HG02588 (cell line): Measurements from ENCODE around the gene MUC5B.
"Not testable (repeated sequence)": the region's sequence is repeated elsewhere in the genome, so short reads cannot be mapped to it uniquely, and the experiment has no call there.

ENCODE experiments used
- ATAC-seq: cut with Tn5 transposase; IDR thresholded peaks from one replicate; pipeline ENCODE4 v1.9.1; 2021; ENCODE audit warnings: mild to moderate bottlenecking, moderate library complexity; ENCODE audit not compliant: unreplicated experiment

Gene MUC5B

DNA sequence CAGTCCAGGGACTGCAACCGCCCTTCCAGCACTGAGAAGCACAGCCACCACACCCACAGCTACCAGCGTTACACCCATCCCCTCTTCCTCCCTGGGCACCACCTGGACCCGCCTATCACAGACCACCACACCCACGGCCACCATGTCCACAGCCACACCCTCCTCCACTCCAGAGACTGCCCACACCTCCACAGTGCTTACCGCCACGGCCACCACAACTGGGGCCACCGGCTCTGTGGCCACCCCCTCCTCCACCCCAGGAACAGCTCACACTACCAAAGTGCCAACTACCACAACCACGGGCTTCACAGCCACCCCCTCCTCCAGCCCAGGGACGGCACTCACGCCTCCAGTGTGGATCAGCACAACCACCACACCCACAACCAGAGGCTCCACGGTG is 19.9 kb downstream of the MUC5B start:
- ATAC-seq = not testable (repeated sequence)

DNA sequence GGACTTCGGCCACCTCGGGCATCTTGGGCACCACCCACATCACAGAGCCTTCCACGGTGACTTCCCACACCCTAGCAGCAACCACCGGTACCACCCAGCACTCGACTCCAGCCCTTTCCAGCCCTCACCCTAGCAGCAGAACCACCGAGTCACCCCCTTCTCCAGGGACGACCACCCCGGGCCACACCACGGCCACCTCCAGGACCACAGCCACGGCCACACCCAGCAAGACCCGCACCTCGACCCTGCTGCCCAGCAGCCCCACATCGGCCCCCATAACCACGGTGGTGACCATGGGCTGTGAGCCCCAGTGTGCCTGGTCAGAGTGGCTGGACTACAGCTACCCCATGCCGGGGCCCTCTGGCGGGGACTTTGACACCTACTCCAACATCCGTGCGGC is 20.7 kb downstream of the MUC5B start:
- ATAC-seq = not testable (repeated sequence)

DNA sequence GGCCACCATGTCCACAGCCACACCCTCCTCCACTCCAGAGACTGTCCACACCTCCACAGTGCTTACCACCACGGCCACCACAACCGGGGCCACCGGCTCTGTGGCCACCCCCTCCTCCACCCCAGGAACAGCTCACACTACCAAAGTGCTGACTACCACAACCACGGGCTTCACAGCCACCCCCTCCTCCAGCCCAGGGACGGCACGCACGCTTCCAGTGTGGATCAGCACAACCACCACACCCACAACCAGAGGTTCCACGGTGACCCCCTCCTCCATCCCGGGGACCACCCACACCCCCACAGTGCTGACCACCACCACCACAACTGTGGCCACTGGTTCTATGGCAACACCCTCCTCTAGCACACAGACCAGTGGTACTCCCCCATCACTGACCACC is 21.7 kb downstream of the MUC5B start:
- ATAC-seq = not testable (repeated sequence)

DNA sequence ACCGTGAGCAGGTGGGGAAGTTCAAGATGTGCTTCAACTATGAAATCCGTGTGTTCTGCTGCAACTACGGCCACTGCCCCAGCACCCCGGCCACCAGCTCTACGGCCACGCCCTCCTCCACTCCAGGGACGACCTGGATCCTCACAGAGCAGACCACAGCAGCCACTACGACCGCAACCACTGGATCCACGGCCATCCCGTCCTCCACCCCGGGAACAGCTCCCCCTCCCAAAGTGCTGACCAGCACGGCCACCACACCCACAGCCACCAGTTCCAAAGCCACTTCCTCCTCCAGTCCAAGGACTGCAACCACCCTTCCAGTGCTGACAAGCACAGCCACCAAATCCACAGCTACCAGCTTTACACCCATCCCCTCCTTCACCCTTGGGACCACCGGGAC is 22.9 kb downstream of the MUC5B start:
- ATAC-seq = not testable (repeated sequence)

DNA sequence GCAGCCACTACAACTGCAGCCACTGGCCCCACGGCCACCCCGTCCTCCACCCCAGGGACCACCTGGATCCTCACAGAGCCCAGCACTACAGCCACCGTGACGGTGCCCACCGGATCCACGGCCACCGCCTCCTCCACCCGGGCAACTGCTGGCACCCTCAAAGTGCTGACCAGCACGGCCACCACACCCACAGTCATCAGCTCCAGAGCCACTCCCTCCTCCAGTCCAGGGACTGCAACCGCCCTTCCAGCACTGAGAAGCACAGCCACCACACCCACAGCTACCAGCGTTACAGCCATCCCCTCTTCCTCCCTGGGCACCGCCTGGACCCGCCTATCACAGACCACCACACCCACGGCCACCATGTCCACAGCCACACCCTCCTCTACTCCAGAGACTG is 23.4 kb downstream of the MUC5B start:
- not testable (repeated sequence) for ATAC-seq

DNA sequence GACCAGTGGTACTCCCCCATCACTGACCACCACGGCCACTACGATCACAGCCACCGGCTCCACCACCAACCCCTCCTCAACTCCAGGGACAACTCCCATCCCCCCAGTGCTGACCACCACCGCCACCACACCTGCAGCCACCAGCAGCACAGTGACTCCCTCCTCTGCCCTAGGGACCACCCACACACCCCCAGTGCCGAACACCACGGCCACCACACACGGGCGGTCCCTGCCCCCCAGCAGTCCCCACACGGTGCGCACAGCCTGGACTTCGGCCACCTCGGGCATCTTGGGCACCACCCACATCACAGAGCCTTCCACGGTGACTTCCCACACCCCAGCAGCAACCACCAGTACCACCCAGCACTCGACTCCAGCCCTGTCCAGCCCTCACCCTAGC is 24.2 kb downstream of the MUC5B start:
- ATAC-seq = not testable (repeated sequence)

DNA sequence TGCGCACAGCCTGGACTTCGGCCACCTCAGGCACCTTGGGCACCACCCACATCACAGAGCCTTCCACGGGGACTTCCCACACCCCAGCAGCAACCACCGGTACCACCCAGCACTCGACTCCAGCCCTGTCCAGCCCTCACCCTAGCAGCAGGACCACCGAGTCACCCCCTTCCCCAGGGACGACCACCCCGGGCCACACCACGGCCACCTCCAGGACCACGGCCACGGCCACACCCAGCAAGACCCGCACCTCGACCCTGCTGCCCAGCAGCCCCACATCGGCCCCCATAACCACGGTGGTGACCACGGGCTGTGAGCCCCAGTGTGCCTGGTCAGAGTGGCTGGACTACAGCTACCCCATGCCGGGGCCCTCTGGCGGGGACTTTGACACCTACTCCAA is 26.1 kb downstream of the MUC5B start:
- ATAC-seq = not testable (repeated sequence)

DNA sequence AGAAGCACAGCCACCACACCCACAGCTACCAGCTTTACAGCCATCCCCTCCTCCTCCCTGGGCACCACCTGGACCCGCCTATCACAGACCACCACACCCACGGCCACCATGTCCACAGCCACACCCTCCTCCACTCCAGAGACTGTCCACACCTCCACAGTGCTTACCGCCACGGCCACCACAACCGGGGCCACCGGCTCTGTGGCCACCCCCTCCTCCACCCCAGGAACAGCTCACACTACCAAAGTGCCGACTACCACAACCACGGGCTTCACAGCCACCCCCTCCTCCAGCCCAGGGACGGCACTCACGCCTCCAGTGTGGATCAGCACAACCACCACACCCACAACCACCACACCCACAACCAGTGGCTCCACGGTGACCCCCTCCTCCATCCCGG is 27.5 kb downstream of the MUC5B start:
- ATAC-seq = not testable (repeated sequence)

DNA sequence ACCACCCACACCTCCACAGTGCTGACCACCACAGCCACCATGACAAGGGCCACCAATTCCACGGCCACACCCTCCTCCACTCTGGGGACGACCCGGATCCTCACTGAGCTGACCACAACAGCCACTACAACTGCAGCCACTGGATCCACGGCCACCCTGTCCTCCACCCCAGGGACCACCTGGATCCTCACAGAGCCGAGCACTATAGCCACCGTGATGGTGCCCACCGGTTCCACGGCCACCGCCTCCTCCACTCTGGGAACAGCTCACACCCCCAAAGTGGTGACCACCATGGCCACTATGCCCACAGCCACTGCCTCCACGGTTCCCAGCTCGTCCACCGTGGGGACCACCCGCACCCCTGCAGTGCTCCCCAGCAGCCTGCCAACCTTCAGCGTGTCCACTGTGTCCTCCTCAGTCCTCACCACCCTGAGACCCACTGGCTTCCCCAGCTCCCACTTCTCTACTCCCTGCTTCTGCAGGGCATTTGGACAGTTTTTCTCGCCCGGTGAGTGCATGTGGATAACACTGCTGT is 28.4 kb downstream of the MUC5B start:
- no peak for ATAC-seq

DNA sequence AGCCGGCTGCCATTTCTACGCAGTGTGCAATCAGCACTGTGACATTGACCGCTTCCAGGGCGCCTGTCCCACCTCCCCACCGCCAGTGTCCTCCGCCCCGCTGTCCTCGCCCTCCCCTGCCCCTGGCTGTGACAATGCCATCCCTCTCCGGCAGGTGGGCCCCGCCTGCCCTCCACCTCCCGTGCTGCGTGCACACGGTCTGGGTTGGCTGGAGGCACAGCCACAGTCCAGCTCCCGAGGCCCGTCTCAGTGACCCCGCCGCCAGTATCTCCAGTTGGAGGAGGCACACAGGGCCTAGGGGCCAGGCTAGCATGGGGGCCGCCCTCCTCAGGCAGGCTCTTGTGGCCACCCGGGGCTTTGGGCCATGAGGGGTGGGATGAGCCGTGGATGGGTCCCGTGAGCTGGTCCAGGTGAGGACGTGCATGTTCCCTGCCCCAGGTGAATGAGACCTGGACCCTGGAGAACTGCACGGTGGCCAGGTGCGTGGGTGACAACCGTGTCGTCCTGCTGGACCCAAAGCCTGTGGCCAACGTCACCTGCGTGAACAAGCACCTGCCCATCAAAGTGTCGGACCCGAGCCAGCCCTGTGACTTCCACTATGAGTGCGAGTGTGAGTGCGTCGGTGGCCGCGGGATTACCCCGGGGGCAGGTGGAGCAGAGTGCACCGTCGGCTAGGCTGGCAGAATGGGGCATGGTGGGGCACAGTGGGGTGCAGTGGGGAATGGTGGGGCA is 29.7 kb downstream of the MUC5B start:
- no peak for ATAC-seq

DNA sequence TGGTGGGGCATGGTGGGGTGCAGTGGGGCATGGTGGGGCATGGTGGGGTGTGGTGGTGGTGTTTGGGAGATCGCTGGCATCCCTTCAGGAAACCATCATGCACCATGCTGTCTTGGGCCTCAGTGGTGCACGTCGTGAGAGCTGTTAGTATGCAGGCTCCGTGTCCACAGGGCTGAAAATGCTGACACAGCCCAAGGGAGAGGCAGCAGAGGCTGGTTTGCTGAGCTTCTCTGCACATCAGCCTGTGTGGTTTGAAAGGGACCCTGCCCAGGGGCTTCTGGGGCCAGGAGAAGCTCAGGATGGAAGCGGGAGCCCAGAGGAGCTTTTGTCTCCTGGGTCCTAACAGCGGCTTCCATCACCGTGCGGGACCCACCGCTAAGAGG is 30.2 kb downstream of the MUC5B start:
- no peak for ATAC-seq

DNA sequence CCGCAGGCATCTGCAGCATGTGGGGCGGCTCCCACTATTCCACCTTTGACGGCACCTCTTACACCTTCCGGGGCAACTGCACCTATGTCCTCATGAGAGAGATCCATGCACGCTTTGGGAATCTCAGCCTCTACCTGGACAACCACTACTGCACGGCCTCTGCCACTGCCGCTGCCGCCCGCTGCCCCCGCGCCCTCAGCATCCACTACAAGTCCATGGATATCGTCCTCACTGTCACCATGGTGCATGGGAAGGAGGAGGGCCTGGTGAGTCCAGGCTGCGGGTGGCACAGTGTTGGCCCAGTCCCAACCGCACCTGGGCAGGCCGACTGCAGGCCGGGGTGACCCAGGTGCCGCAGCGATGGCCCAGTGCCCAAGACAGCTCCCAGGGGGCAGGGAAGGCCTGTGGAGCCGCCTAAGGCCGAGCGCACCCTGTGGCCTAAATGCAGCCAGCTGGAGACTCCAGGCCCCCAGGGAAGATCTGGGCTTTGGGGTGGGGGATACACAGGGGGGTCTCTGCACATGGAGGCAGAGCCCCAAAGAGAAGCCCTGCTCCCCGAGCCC is 31.3 kb downstream of the MUC5B start:
- no peak for ATAC-seq

DNA sequence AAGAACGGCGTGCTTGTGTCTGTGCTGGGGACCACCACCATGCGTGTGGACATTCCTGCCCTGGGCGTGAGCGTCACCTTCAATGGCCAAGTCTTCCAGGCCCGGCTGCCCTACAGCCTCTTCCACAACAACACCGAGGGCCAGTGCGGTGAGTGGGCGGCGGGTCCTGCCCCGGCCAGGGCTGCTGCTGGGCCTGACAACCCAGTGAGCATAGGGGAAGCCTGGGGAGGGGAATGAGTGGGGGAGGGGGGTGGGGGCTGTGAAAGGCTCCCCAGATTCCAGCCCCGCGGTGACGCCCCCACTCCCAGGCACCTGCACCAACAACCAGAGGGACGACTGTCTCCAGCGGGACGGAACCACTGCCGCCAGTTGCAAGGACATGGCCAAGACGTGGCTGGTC is 31.9 kb downstream of the MUC5B start:
- ATAC-seq = no peak

DNA sequence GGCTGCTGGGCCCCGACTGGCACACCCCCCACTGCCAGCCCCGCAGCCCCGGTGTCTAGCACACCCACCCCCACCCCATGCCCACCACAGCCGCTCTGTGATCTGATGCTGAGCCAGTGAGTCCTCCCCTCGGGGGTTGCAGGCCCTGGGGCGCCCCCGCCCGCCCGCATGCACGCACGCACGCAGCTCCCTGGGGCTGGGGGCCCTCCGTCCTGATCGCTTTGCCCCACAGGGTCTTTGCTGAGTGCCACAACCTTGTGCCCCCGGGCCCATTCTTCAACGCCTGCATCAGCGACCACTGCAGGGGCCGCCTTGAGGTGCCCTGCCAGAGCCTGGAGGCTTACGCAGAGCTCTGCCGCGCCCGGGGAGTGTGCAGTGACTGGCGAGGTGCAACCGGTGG is 32.3 kb downstream of the MUC5B start:
- no peak for ATAC-seq

DNA sequence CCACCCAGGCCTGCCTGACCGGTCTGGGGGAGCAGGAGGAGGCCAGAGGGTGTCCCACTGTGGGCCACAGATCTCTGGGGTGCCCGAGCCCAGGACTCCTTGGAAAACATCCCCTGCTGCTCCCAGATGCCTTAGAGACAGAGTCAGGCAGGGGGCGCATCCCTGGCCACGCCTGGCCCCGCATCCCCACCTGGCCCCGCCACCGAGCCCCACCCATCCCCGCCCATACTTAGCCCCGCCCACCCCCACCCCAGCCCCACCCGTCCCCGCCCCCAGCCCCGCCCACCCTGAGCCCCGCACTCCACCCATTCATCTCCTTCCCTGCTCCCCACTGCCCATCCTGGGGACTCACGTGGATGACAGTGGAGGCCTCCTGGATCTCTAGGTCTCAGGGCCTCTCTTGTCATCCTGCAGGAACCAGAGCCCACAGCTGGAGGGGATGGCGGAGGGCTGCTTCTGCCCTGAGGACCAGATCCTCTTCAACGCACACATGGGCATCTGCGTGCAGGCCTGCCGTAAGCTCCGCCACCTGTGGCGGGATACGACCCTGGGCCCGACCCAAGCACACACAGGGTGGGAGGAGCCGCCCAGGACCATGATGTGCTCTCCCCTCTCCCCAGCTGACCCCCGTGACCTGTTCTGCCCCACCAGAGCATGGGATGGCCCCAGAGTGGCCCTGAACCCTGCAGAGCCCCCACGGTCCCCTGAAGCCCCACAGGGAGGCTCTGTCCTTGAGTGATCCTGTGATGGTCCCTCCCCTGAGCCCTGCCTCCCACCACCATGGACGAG is 33.6 kb downstream of the MUC5B start:
- no peak for ATAC-seq

DNA sequence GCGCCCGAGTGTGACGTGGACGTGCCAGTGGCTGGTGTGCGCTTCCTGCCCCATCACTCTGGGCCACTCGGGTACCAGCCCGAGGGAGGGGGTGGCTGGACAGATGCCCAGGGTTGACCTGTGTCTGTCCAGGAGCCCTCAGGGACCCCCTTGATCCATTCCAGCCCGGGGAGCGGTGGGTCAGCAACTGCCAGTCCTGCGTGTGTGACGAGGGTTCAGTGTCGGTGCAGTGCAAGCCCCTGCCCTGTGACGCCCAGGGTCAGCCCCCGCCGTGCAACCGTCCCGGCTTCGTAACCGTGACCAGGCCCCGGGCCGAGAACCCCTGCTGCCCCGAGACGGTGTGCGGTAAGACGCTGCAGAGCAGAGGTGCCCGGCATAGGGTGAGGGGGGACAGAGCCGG is 34.5 kb downstream of the MUC5B start:
- ATAC-seq = no peak

DNA sequence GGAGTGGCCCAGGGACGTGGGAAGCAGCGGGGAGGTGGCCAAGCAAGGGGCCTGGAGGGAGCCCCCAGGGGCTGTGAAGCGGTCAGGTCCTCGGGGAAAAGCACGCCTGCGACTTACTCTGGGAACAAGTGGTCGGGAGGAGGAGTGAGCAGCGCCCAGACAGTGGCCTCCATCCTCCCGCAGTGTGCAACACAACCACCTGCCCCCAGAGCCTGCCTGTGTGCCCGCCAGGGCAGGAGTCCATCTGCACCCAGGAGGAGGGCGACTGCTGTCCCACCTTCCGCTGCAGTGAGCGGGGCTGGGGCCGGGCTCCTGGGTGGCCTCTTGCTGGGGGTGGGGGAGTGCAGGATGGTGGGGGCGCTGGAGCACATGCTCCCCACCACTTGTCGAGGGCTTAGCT is 35.0 kb downstream of the MUC5B start:
- ATAC-seq = no peak

DNA sequence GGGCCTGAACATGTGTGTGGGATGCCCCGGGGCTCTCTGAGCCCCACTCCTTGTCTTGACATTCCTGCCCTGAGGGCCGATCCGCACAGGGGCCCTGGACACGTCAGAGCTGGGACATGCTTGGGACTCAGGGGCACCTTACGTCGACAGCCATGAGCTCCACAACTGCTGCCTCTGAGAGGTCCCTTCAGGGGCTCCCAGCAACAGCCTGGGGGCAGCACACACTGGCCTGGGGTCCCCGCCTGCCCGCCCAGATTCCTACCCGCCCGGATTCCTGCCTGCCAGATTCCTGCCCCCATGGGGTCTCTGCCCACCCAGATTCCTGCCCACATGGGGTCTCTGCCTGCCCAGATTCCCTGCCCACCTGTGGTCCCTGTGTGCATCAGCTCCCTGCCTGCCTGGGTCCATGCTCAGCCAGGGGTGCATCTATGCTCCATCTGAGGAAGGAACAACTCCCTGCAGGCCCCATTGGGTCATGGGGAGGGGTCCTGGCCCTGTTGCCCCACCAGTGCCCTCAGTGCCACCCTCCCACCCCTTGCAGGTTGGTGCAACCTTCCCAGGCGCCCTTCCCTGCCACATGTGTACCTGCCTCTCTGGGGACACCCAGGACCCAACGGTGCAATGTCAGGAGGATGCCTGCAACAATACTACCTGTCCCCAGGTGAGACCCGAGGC is 35.7 kb downstream of the MUC5B start:
- ATAC-seq = no peak

DNA sequence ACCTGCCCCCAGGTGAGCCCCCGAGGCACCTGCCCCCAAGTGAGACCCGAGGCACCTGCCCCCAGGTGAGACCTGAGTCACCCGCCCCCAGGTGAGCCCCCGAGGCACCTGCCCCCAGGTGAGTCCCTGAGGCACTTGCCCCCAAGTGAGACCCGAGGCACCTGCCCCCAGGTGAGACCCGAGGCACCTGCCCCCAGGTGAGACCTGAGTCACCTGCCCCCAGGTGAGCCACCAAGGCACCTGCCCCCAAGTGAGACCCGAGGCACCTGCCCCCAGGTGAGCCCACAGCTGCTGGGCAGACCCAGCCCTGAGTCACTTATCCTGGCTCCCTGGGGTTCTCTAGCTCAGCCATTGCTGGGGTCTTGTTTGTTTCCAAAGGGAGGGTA is 36.2 kb downstream of the MUC5B start:
- no peak for ATAC-seq

DNA sequence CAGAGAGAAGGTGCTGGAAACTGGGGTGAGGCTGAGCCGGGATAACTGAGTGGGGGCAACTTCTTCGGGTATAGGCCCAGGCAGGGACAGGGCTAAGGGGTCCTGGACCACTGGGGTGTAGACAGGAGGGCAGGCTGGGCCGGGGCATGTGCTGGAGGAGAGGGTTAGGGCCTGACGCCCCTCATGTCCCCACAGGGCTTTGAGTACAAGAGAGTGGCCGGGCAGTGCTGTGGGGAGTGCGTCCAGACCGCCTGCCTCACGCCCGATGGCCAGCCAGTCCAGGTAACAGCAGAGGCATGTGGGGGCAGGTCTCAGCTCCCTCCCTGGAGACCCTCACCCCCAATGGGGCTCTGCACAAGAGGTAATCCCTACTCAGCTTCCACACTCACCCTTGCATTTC is 36.7 kb downstream of the MUC5B start:
- ATAC-seq = no peak

DNA sequence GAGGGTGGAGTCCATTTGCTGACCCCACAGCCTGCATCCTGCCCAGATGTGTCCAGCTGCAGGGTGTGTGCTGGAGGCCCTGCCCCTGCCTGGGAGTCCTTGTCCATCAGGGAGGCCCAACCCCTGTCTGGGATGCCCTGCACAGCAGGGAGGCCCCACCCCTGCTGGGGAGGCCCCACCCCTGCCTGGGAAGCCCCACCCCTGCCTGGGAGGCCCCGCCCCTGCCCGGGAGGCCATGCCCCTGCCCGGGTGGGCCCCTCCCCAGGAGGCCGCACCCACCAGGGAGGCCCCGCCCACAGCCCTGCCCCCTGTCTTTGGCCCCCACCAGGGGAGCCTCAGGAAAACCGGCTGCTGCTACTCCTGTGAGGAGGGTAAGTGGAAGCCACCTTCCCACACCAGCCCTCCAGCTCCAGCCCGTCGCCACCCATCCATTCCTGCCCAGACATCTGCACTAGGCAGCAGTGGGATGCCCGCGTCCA is 37.2 kb downstream of the MUC5B start:
- ATAC-seq = no peak
